Colonic mucosa (tissue), 4 donors: ENCODE results near the gene HORMAD2. TPM values are rescaled to one million over a fixed set of nuclear protein-coding genes. Genes with fewer than 3 reads are reported as not detected.
"Not testable (repeated sequence)": the region's sequence is repeated elsewhere in the genome, so short reads cannot be mapped to it uniquely, and the experiment has no call there.

Source experiments
- DNase-seq: peaks from one replicate; pipeline ENCODE4 v3.0.0-alpha.2; 2020
- H3K27ac ChIP-seq: fragments of 200-600 bp; one replicate; pipeline ENCODE4 v1.8.0; 2021
- H3K27me3 ChIP-seq: fragments of 200-600 bp; one replicate; pipeline ENCODE4 v1.8.0; 2021
- H3K36me3 ChIP-seq: fragments of 200-600 bp; one replicate; pipeline ENCODE4 v1.8.0; 2021
- H3K4me1 ChIP-seq: fragments of 200-600 bp; one replicate; pipeline ENCODE4 v1.8.0; 2021; ENCODE audit warnings: mild to moderate bottlenecking
- H3K4me3 ChIP-seq: fragments of 200-600 bp; one replicate; pipeline ENCODE4 v1.8.0; 2021
- H3K9ac ChIP-seq, 2 donors: one replicate each; pipeline ENCODE4 v1.7.0; 2013; ENCODE audit warnings: control low read depth in 2 of 2, low read depth in 2 of 2, low read length in 2 of 2
- H3K9me3 ChIP-seq: fragments of 200-600 bp; one replicate; pipeline ENCODE4 v1.8.0; 2021
- intact Hi-C: fragments of 100-400 bp; cut with DNase I; formaldehyde crosslinking; loops from one replicate; pipeline ENCODE4 v1.14.1; 2022
- total RNA-seq, 2 donors: library from RNA; stranded (reverse); fragmentation: NEBNext Ultra II Directional in 1 of 2; extraction: Animal tissue kit (Norgen Biotek cat#: 25700) in 1 of 2; gene quantifications; one replicate each; pipeline ENCODE4 v1.2.1, GENCODE V29; 2021
- TF ChIP-seq, protein P1 (sequence below): fragments of 200-600 bp; IDR thresholded peaks from one replicate; pipeline ENCODE4 v1.8.0; 2022; ENCODE audit warnings: antibody characterized with exemption, mild to moderate bottlenecking
- donor health status: healthy.
- donor health status: DM: no; HTN: no; CAD: no.
- donor health status: DM: no; HTN: no; CAD: no.

HORMAD2 gene
- total RNA-seq, 2 donors from 2014 or later: not detected

DNA sequence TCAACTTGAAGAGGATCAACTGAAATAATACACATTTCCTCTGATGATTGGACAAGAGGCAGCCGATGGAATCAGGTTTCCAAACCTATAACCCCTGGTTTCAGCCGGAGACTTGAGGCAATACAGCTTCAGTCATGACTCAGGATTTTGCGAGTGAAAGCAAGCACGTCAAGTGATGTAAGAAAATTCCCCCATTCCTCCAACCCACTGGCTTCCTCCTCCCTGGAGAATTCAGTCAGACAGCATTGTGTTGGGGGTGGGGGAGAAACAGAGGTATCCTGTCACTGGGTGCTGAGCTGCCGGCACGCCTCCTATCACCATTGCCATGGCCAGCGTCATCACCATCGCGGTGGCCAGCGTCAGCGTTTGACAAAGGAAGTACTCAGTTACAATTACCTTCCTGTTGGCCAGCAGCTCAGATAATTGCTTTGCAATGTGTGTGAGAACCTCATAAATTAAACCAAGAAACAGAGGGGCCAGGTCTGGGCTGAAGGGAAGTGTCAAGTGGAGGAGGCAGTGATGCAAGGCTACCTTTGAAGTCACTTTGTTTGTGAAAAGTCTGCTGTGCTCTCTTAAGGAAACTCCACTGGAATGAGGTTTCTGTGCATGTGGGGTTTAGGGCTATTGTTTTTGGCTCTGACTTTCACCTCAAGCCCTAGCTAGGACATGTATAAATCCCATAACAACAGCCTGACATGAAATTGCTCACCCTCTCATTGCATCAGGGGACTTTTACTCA is 116.0 kb downstream of the HORMAD2 start:
- no peak overlapping the region for H3K4me3 ChIP-seq
- no peaks in the 10 kb centered on the region for H3K4me1 ChIP-seq
- no peaks in the 10 kb centered on the region for H3K36me3 ChIP-seq
- H3K27ac ChIP-seq: peak overlapping the region; percentile 58
- no peaks in the 10 kb centered on the region for H3K9me3 ChIP-seq
- DNase-seq: peak; percentile 65
- H3K27me3 ChIP-seq: no peaks in the 10 kb centered on the region
- TF ChIP-seq, protein P1, sequence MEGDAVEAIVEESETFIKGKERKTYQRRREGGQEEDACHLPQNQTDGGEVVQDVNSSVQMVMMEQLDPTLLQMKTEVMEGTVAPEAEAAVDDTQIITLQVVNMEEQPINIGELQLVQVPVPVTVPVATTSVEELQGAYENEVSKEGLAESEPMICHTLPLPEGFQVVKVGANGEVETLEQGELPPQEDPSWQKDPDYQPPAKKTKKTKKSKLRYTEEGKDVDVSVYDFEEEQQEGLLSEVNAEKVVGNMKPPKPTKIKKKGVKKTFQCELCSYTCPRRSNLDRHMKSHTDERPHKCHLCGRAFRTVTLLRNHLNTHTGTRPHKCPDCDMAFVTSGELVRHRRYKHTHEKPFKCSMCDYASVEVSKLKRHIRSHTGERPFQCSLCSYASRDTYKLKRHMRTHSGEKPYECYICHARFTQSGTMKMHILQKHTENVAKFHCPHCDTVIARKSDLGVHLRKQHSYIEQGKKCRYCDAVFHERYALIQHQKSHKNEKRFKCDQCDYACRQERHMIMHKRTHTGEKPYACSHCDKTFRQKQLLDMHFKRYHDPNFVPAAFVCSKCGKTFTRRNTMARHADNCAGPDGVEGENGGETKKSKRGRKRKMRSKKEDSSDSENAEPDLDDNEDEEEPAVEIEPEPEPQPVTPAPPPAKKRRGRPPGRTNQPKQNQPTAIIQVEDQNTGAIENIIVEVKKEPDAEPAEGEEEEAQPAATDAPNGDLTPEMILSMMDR: no peak
- no peak overlapping the region for H3K9ac ChIP-seq
- intact Hi-C loops: no loop called here

GRCh38 chr22:30196880-30197336 is 116.6 kb downstream of the HORMAD2 start:
- H3K4me3 ChIP-seq: no peak overlapping the region
- no peak for DNase-seq
- TF ChIP-seq, protein P1: no peak
- H3K9ac ChIP-seq: no peak overlapping the region
- H3K27ac ChIP-seq: peak overlapping the region; percentile 58
- intact Hi-C loops: no loop called here
- no peaks in the 10 kb centered on the region for H3K27me3 ChIP-seq
- H3K4me1 ChIP-seq: no peaks in the 10 kb centered on the region
- no peaks in the 10 kb centered on the region for H3K9me3 ChIP-seq
- H3K36me3 ChIP-seq: no peaks in the 10 kb centered on the region

DNA sequence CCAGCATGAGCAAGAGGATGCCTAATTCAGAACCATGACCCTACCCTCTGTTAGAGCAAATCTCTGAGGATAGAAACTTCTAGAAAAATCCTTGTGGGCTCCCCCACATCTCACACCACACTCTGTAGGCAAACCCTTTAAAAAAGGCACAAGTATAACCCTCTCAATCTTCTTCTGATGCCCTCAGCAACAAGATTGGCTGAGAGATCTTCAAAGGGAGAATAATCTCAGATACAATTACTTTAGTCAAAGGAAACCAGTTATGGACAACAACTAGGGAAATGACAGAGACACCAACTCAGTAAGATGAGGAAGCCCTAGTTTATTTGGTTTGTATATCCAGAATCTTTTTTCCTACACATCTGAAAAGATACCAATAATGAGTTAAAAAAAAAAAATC is 117.1 kb downstream of the HORMAD2 start:
- Histone ChIP-seq H3K36me3 (no peaks in the 10 kb centered on the region), H3K27ac (no peak overlapping the region), H3K4me1 (no peaks in the 10 kb centered on the region), H3K9ac (no peak overlapping the region), H3K9me3 (no peaks in the 10 kb centered on the region), H3K27me3 (no peaks in the 10 kb centered on the region), H3K4me3 (no peak overlapping the region)
- no peak for DNase-seq
- TF ChIP-seq, protein P1: no peak
- intact Hi-C loops: no loop called here

GRCh38 chr22:30198152-30198825 is 118.0 kb downstream of the HORMAD2 start:
- intact Hi-C loops: no loop called here
- H3K27ac ChIP-seq: no peak overlapping the region
- no peak overlapping the region for H3K9ac ChIP-seq
- no peak for DNase-seq
- TF ChIP-seq, protein P1: no peak
- no peaks in the 10 kb centered on the region for H3K9me3 ChIP-seq
- no peaks in the 10 kb centered on the region for H3K27me3 ChIP-seq
- H3K4me1 ChIP-seq: no peaks in the 10 kb centered on the region
- H3K36me3 ChIP-seq: no peaks in the 10 kb centered on the region
- H3K4me3 ChIP-seq: no peak overlapping the region

DNA sequence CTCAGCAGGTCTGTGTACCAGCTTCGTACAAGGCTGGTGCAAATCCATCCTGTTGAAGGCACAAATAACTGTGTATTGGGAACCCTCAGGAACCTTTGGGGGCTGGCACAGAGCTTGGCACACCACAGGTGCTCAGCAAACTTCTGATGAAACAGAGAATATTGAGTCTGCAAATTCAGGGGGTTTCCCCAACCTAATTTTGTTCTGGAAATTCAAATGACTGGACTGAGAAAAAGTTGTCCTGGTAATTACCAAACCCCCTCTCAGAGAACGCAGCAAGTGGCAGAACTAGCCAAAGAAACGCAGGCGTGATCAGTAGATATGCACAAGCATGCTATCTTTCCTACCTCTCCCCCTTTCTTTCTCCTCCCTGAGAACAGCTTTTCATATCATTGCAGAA is 118.7 kb downstream of the HORMAD2 start:
- Histone ChIP-seq H3K27ac (no peak overlapping the region), H3K9me3 (no peaks in the 10 kb centered on the region), H3K4me3 (no peak overlapping the region), H3K9ac (no peak overlapping the region), H3K4me1 (no peaks in the 10 kb centered on the region), H3K36me3 (no peaks in the 10 kb centered on the region), H3K27me3 (no peaks in the 10 kb centered on the region)
- TF ChIP-seq, protein P1: no peak
- DNase-seq: no peak
- intact Hi-C loops: no loop called here

- H3K9me3 ChIP-seq, DNase-seq, H3K4me1 ChIP-seq, H3K9ac ChIP-seq, intact Hi-C loops, H3K27ac ChIP-seq, H3K27me3 ChIP-seq, H3K4me3 ChIP-seq, H3K36me3 ChIP-seq: not testable (repeated sequence)
These were observed 120.6 kb downstream of the HORMAD2 start for GRCh38 chr22:30200905-30201304.
